Esophagus mucosa (tissue), 1 donor: Measurements from ENCODE around the gene TF. TPM values are rescaled to one million over a fixed set of nuclear protein-coding genes. Genes with fewer than 3 reads are reported as not detected.

Source experiments
- ATAC-seq: fragments of 200-7000 bp; cut with Tn5 transposase; one replicate; pipeline ENCODE4 v1.9.1; 2020
- total RNA-seq: library from RNA; stranded (reverse); gene quantifications from one replicate; pipeline ENCODE4 v1.2.4, GENCODE V29; 2023
- donor health status: DM: yes; HTN: yes; CAD: no.

TF gene
- total RNA-seq, 1 donor from 2014 or later: 63.3 TPM

GRCh38 chr3:133747907-133748639 is 1.9 kb downstream of the TF start:
- no peak for ATAC-seq

DNA sequence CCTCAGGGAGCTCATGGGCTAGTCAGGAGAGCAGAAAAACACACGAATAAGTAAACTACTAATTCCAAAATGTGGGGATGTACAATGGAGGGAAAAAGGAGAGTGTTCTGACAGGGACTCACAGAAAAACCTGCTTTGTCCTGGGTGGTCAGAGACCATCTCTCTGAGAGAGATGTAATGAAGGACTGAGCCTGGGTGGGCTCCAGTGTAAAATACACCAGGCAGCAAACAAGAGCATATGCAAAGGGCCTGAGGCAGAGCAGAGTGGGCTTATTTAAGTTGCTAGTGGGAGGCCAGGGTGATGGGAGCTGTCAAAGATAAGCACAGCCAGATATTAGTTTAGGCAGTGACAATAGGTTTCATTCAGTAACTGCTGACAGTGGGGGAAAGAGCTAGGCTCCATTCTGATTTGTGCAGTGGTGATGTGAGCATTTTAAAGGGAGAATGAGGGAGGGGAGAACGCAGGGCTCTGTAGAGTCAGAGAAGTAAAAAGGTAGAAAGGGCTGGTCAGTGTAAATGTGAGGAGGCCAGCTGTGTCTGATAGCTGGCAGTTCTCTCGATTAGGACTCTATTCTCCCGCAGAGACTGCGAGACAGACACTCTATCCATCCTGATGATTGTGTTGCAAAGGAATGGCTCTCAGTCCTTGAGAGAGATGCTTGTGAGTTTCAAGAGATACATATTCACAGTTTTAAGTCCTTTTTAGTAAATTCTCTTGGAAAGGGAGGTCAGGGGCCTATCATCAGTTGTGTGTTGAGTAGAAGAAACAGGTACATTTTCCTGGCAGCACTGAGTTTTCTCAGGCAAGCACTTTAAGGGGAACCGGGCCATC is 3.5 kb downstream of the TF start:
- no peak for ATAC-seq

DNA sequence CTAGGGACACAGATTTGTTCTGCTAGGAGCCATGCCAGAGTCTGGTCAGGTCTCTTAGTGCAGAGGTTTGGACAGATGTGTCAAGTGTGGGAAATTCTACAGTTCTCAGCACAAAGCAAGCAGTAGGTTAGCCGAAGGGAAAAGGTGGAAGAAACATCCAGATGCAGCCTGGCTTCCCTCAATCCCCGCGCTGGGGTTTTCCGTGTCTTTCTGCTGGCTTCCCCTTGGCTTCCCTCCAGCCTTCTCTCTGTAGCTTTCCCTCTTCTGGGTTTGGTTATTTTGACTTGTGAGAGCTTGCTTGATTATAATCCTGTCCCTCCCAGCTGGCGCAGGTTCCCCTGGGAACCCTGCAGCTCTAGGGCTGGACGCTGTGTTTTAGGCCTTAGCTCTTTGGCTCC is 4.1 kb downstream of the TF start:
- peak; percentile 63 for ATAC-seq

GRCh38 chr3:133753107-133753778 is 7.0 kb downstream of the TF start:
- no peak for ATAC-seq

DNA sequence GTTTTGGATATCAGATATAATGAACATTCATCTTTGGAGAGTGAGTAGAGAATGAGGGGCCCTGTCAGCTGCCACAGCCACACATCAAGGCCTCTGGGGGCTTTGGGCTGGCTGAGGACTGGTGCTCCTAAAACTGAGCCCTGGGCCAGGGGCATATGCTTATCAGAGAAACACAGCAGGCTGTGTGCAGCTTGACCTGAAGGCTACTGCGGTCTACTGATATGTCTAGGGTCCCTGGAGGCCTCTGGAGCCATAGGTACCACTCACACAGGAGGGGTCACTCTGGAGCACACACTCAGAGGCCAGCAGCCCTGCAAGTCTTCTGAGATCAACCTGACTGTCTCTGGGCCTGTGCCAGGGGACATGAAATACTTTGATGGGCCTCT is 7.6 kb downstream of the TF start:
- ATAC-seq: no peak

GRCh38 chr3:133754455-133754854 is 8.3 kb downstream of the TF start:
- peak; percentile 88 for ATAC-seq

- ATAC-seq: peak; percentile 16
Observed at GRCh38 chr3:133754973-133755828, 9.0 kb downstream of the TF start.

GRCh38 chr3:133756716-133757694 is 10.8 kb downstream of the TF start:
- ATAC-seq: peak; percentile 78

GRCh38 chr3:133757701-133758567 is 11.7 kb downstream of the TF start:
- ATAC-seq: no peak

DNA sequence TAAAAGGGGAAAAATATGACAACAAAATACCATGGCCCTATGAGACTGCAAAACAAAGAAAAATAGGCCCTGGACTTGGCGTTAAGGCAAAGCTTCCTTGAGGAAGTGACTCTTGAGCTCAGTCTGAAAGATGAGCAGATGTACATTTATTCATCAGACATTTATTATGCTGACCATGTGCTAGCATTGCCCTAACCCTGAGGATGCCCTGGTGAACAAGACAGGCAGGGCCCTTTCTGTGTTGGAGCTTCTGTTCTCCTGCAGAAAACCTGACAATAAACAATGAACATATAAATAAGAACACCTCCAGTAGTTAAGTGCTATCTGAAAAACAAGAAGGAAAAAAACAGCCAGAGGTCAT is 12.4 kb downstream of the TF start:
- no peak for ATAC-seq

- ATAC-seq: no peak
Observed at GRCh38 chr3:133758964-133759739, 13.0 kb downstream of the TF start.

DNA sequence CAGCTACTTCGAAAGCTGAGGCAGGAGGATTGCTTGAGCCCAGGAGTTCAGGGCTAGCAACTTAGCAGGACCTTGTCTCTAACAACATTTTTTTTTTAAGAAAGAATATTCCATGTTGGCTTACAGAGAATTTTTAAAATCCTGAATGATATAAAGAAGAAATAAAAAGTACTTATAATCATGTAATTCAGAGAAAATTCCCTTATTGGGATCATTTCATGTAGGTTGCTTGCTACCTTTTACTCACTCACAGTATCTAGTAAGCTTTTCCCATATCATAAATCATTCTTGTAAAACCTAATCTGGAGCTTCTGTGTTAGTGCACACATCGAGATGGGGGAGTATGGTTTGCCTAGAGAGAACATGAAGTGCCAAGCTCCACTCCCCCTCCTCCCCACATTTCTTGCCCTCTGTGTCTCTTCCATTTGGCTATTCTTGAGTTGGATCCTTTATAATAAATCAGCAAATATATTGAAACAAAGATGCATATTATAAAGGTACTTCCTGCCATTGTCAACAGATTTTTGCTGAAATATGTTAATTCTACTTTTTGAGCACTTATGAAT is 13.6 kb downstream of the TF start:
- ATAC-seq: no peak

- ATAC-seq: no peak
Observed at GRCh38 chr3:133760916-133761315, 14.7 kb downstream of the TF start.

- ATAC-seq: no peak
Observed at GRCh38 chr3:133761605-133762484, 15.7 kb downstream of the TF start.

- no peak for ATAC-seq
Observed at GRCh38 chr3:133762539-133762938, 16.3 kb downstream of the TF start.

GRCh38 chr3:133763797-133764683 is 17.8 kb downstream of the TF start:
- ATAC-seq: peak; percentile 51

- ATAC-seq: no peak
Observed at GRCh38 chr3:133765256-133765655, 19.1 kb downstream of the TF start.
